Measurements from ENCODE around the gene TADA2A. TPM values are rescaled to one million over a fixed set of nuclear protein-coding genes. Genes with fewer than 3 reads are reported as not detected.
A peak's percentile ranks its signal among the peaks of the same experiment; 100 is the strongest.
"Not testable (repeated sequence)": the region's sequence is repeated elsewhere in the genome, so short reads cannot be mapped to it uniquely, and the experiment has no call there.

The TADA2A gene
- total RNA-seq, 2 experiments from 2014 or later: 6.7 to 8.0 TPM

DNA sequence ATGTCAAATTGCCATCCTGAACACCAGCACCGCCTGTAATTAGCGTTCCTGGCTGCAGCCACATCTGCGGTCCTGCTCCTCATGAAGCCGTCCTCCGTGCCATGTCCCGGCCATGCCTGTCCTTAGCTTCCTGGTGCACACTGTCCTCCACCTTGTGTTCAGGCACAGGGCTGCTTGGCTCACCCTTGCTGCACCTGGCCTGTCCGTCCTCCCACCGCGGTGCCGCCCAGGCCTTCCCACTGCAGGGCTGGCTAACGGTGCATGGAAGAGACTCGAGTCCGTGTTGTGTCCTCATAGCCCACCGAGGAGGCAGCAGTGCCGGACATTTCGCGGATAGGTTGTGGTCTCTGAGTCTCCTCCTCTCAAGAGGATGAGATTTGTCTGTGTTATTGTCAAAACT is 103.4 kb downstream of the TADA2A start:
- DNase-seq: no peak
- peak overlapping the region; percentile 84 for H3K27ac Mint-ChIP-seq
- TF ChIP-seq, protein P1, sequence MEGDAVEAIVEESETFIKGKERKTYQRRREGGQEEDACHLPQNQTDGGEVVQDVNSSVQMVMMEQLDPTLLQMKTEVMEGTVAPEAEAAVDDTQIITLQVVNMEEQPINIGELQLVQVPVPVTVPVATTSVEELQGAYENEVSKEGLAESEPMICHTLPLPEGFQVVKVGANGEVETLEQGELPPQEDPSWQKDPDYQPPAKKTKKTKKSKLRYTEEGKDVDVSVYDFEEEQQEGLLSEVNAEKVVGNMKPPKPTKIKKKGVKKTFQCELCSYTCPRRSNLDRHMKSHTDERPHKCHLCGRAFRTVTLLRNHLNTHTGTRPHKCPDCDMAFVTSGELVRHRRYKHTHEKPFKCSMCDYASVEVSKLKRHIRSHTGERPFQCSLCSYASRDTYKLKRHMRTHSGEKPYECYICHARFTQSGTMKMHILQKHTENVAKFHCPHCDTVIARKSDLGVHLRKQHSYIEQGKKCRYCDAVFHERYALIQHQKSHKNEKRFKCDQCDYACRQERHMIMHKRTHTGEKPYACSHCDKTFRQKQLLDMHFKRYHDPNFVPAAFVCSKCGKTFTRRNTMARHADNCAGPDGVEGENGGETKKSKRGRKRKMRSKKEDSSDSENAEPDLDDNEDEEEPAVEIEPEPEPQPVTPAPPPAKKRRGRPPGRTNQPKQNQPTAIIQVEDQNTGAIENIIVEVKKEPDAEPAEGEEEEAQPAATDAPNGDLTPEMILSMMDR (IDR thresholded peaks at IDR 0.05): no peak

GRCh38 chr17:37511642-37512041 is 105.0 kb downstream of the TADA2A start:
- H3K9me3 Mint-ChIP-seq; H3K4me1 ChIP-seq (ENCODE audit: insufficient read depth, low read length); ATAC-seq (ENCODE audit: poor library complexity); DNase-seq; H3K27me3 ChIP-seq (ENCODE audit: control insufficient read depth in 1 of 2, insufficient read depth in 2 of 2, low read length in 2 of 2); POLR2A ChIA-PET; H3K4me3 ChIP-seq (ENCODE audit: low read length); H3K27ac ChIP-seq (ENCODE audit: low read depth in 1 of 2, low read length in 2 of 2); H3K27ac Mint-ChIP-seq; H3K4me3 Mint-ChIP-seq; H3K27me3 Mint-ChIP-seq; intact Hi-C loops (cut with DNase I, micrococcal nuclease); H3K9me3 ChIP-seq (ENCODE audit: control insufficient read depth in 1 of 2, insufficient read depth in 1 of 2, low read length in 2 of 2): not testable (repeated sequence)
- CTCF ChIA-PET: interaction anchor here (1.0 kb wide), 1 partner anchor 98 kb away, joined by 3 read pairs; the partner anchor contains the start of gene SYNRG
- peaks cover 36% of the 10 kb centered on the region for H3K36me3 ChIP-seq (ENCODE audit: insufficient read depth, low read length)
- H3K36me3 Mint-ChIP-seq (ENCODE audit: low read depth): peaks cover 27% of the 10 kb centered on the region
- peaks cover 14% of the 10 kb centered on the region for H3K4me1 Mint-ChIP-seq (ENCODE audit: low read depth)

More for the DNA sequence above, 103.4 kb downstream of the TADA2A start:
- ATAC-seq (ENCODE audit: poor library complexity): no peak
- Mint-ChIP-seq H3K4me3 (no peak overlapping the region), H3K4me1 (ENCODE audit: low read depth) (peaks cover 14% of the 10 kb centered on the region), H3K9me3 (no peaks in the 10 kb centered on the region), H3K36me3 (ENCODE audit: low read depth) (peaks cover 16% of the 10 kb centered on the region), H3K27me3 (no peaks in the 10 kb centered on the region)
- POLR2A ChIA-PET: interaction anchor here (0.9 kb wide), 1 partner anchor 9 kb away, joined by 3 read pairs; no protein-coding TSS in a partner anchor
- intact Hi-C loops (cut with DNase I, micrococcal nuclease): no loop called here
- peaks cover 25% of the 10 kb centered on the region for H3K36me3 ChIP-seq (ENCODE audit: insufficient read depth, low read length)
- H3K4me1 ChIP-seq (ENCODE audit: insufficient read depth, low read length): peaks cover 9% of the 10 kb centered on the region
- H3K27me3 ChIP-seq (ENCODE audit: control insufficient read depth in 1 of 2, insufficient read depth in 2 of 2, low read length in 2 of 2): no peaks in the 10 kb centered on the region
- no peak overlapping the region for H3K4me3 ChIP-seq (ENCODE audit: low read length)
- no peaks in the 10 kb centered on the region for H3K9me3 ChIP-seq (ENCODE audit: control insufficient read depth in 1 of 2, insufficient read depth in 1 of 2, low read length in 2 of 2)
- no peak overlapping the region for H3K27ac ChIP-seq (ENCODE audit: low read depth in 1 of 2, low read length in 2 of 2)
- CTCF ChIA-PET: no interaction called here

- H3K4me1 ChIP-seq (ENCODE audit: insufficient read depth, low read length): peaks cover 9% of the 10 kb centered on the region
- H3K27ac ChIP-seq (ENCODE audit: low read depth in 1 of 2, low read length in 2 of 2): no peak overlapping the region
- no peak overlapping the region for H3K4me3 ChIP-seq (ENCODE audit: low read length)
- TF ChIP-seq, protein P1 (IDR thresholded peaks at IDR 0.05): no peak
- intact Hi-C loops (cut with DNase I, micrococcal nuclease): no loop called here
- H3K9me3 ChIP-seq (ENCODE audit: control insufficient read depth in 1 of 2, insufficient read depth in 1 of 2, low read length in 2 of 2): no peaks in the 10 kb centered on the region
- Mint-ChIP-seq H3K4me1 (ENCODE audit: low read depth) (peaks cover 14% of the 10 kb centered on the region), H3K9me3 (no peaks in the 10 kb centered on the region), H3K4me3 (no peak overlapping the region), H3K27ac (no peak overlapping the region), H3K27me3 (no peaks in the 10 kb centered on the region), H3K36me3 (ENCODE audit: low read depth) (peaks cover 36% of the 10 kb centered on the region)
- ATAC-seq (ENCODE audit: poor library complexity) (no peak), DNase-seq (no peak)
- no peaks in the 10 kb centered on the region for H3K27me3 ChIP-seq (ENCODE audit: control insufficient read depth in 1 of 2, insufficient read depth in 2 of 2, low read length in 2 of 2)
- POLR2A ChIA-PET: interaction anchor here (1.1 kb wide), 1 partner anchor 23 kb away, joined by 3 read pairs; the partner anchor contains the start of gene DUSP14
- H3K36me3 ChIP-seq (ENCODE audit: insufficient read depth, low read length): peaks cover 45% of the 10 kb centered on the region
- CTCF ChIA-PET: no interaction called here
Observed at GRCh38 chr17:37512442-37513068, 105.9 kb downstream of the TADA2A start.

DNA sequence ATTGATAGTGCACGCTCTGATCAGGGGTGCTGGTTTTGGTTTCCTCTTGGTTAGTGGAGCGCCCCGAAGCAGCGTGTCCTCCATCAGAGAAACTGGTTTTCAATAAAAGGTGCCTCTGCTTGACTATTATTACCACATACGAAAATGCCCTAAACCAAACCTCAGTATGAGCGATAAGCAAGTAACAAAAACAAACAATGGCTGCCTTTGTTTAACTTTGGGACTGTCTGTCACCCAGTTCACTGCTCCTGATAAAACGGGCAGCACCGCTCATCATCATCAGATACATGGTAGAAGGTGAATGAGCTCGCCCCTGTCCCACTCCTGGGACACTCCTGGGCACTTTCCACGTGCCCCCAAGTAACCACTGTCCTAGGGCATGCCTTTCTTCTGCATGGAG is 107.0 kb downstream of the TADA2A start:
- no peaks in the 10 kb centered on the region for H3K9me3 Mint-ChIP-seq
- TF ChIP-seq, protein P1 (IDR thresholded peaks at IDR 0.05): no peak
- H3K4me1 Mint-ChIP-seq (ENCODE audit: low read depth): peaks cover 14% of the 10 kb centered on the region
- H3K36me3 ChIP-seq (ENCODE audit: insufficient read depth, low read length): peaks cover 57% of the 10 kb centered on the region
- H3K36me3 Mint-ChIP-seq (ENCODE audit: low read depth): peaks cover 48% of the 10 kb centered on the region
- ATAC-seq (ENCODE audit: poor library complexity) (no peak), DNase-seq (no peak)
- intact Hi-C loops (cut with DNase I, micrococcal nuclease): no loop called here
- no peak overlapping the region for H3K27ac Mint-ChIP-seq
- H3K27me3 Mint-ChIP-seq: no peaks in the 10 kb centered on the region
- CTCF ChIA-PET: no interaction called here
- H3K9me3 ChIP-seq (ENCODE audit: control insufficient read depth in 1 of 2, insufficient read depth in 1 of 2, low read length in 2 of 2): no peaks in the 10 kb centered on the region
- no peak overlapping the region for H3K4me3 Mint-ChIP-seq
- H3K4me1 ChIP-seq (ENCODE audit: insufficient read depth, low read length): peaks cover 9% of the 10 kb centered on the region
- no peak overlapping the region for H3K4me3 ChIP-seq (ENCODE audit: low read length)
- H3K27me3 ChIP-seq (ENCODE audit: control insufficient read depth in 1 of 2, insufficient read depth in 2 of 2, low read length in 2 of 2): no peaks in the 10 kb centered on the region
- no peak overlapping the region for H3K27ac ChIP-seq (ENCODE audit: low read depth in 1 of 2, low read length in 2 of 2)
- POLR2A ChIA-PET: no interaction called here
